B cell (primary cell): ENCODE data around the gene TERB1. TPM values are rescaled to one million over a fixed set of nuclear protein-coding genes. Genes with fewer than 3 reads are reported as not detected.

ENCODE experiments used
- ATAC-seq: fragments of 200-7000 bp; cut with Tn5 transposase; one replicate; pipeline ENCODE4 v1.10.0; 2021; ENCODE audit warnings: low read depth, mild to moderate bottlenecking, moderate number of reproducible peaks, moderate library complexity
- CTCF ChIA-PET: fragments of 350-600 bp; sonication (Branson Sonifier 250); formaldehyde crosslinking; loops from one replicate; lab custom pipeline; 2021; ENCODE audit warnings: antibody characterized with exemption, inconsistent platforms; lab: Charles Lee
- POLR2A ChIA-PET: fragments of 350-600 bp; sonication (Branson Sonifier 250); formaldehyde crosslinking; loops from one replicate; lab custom pipeline; 2021; ENCODE audit warnings: antibody characterized with exemption; lab: Charles Lee
- DNase-seq: peaks from one replicate; pipeline ENCODE4 v3.0.0; 2013
- H2AFZ ChIP-seq: 2 replicates; pipeline ENCODE4 v1.6.1; 2012; ENCODE audit warnings: mild to moderate bottlenecking, low read depth, low read length; ENCODE audit not compliant: insufficient read depth, poor library complexity, severe bottlenecking
- H3K27ac ChIP-seq, 2 donors: 1 replicate in 1 of 2; 2 replicates in 1 of 2; pipeline ENCODE4 v1.5.1; 2012 to 2013; ENCODE audit warnings: low read length in 2 of 2, mild to moderate bottlenecking in 2 of 2, moderate library complexity in 1 of 2
- H3K27me3 ChIP-seq, 4 experiments: fragments of 200-600 bp in 1 of 4; sonication (generic) in 1 of 4; replicated peaks in 1 of 4; 1 replicate in 2 of 4; 2 replicates in 2 of 4; pipeline versions ENCODE4 v1.6.1 to v1.7.0; 2013 to 2016; ENCODE audit warnings: low read length in 3 of 4, mild to moderate bottlenecking in 2 of 4, mixed read lengths in 1 of 4, moderate library complexity in 1 of 4; ENCODE audit not compliant: insufficient read depth in 4 of 4, control insufficient read depth in 3 of 4; ENCODE audit errors: control extremely low read depth in 1 of 4
- H3K36me3 ChIP-seq, 2 experiments: replicated peaks in 1 of 2; 1 replicate in 1 of 2; 2 replicates in 1 of 2; pipeline versions ENCODE4 v1.6.1 to v1.7.1; 2013; ENCODE audit warnings: low read length in 1 of 2; ENCODE audit not compliant: insufficient read depth in 2 of 2, control insufficient read depth in 1 of 2; ENCODE audit errors: control extremely low read depth in 1 of 2, extremely low read depth in 1 of 2
- H3K4me1 ChIP-seq, 2 donors: fragments of 200-600 bp in 1 of 2; sonication (generic) in 1 of 2; 1 replicate in 1 of 2; 2 replicates in 1 of 2; pipeline versions ENCODE4 v1.5.1 to v1.6.1; 2013 to 2017; ENCODE audit warnings: low read length in 2 of 2; ENCODE audit not compliant: control insufficient read depth in 2 of 2, insufficient read depth in 2 of 2
- H3K4me2 ChIP-seq: replicated peaks from 2 replicates; pipeline ENCODE3; 2012; ENCODE audit warnings: mild to moderate bottlenecking, low read depth, low read length; ENCODE audit not compliant: poor library complexity, severe bottlenecking
- H3K4me3 ChIP-seq, 5 experiments: fragments of 200-600 bp in 1 of 5; sonication (generic) in 1 of 5; 1 replicate in 3 of 5; 2 replicates in 2 of 5; pipeline versions ENCODE4 v1.5.1 to v1.7.0; 2011 to 2016; ENCODE audit warnings: low read length in 4 of 5, mild to moderate bottlenecking in 4 of 5, low read depth in 2 of 5, control low read depth in 1 of 5, moderate library complexity in 1 of 5; ENCODE audit not compliant: insufficient read depth in 1 of 5; ENCODE audit errors: control extremely low read depth in 1 of 5, extremely low read depth in 1 of 5
- H3K79me2 ChIP-seq: fragments of 200-600 bp; sonication (generic); one replicate; pipeline ENCODE4 v1.6.0; 2016; ENCODE audit warnings: low read length; ENCODE audit not compliant: control insufficient read depth, insufficient read depth
- H3K9ac ChIP-seq: fragments of 200-600 bp; sonication (generic); 2 replicates; pipeline ENCODE4 v1.6.1; 2017; ENCODE audit warnings: mild to moderate bottlenecking, low read length, moderate library complexity
- H3K9me3 ChIP-seq, 3 donors: one replicate each; pipeline versions ENCODE4 v1.6.1 to v1.7.1; 2013; ENCODE audit warnings: low read length in 2 of 3; ENCODE audit not compliant: control insufficient read depth in 2 of 3, insufficient read depth in 1 of 3; ENCODE audit errors: control extremely low read depth in 1 of 3
- H4K20me1 ChIP-seq: 2 replicates; pipeline ENCODE4 v1.6.0; 2012; ENCODE audit warnings: mild to moderate bottlenecking, low read length; ENCODE audit not compliant: insufficient read depth, control insufficient read depth, poor library complexity, severe bottlenecking
- H3K27ac Mint-ChIP-seq: one replicate; pipeline ENCODE4 v1.8.0; 2021; ENCODE audit warnings: mixed read lengths
- H3K27me3 Mint-ChIP-seq: one replicate; pipeline ENCODE4 v1.8.0; 2021; ENCODE audit warnings: mixed read lengths
- H3K4me1 Mint-ChIP-seq: one replicate; pipeline ENCODE4 v1.8.0; 2021; ENCODE audit warnings: mixed read lengths
- H3K4me3 Mint-ChIP-seq: one replicate; pipeline ENCODE4 v1.8.0; 2021; ENCODE audit warnings: mixed read lengths
- H3K9me3 Mint-ChIP-seq: one replicate; pipeline ENCODE4 v1.8.0; 2022; ENCODE audit warnings: mixed read lengths; ENCODE audit not compliant: insufficient read depth
- EZH2 ChIP-seq: IDR thresholded peaks from 2 replicates; pipeline ENCODE4 v1.6.1; 2012; ENCODE audit warnings: borderline replicate concordance, low read depth, mild to moderate bottlenecking, moderate library complexity, low read length; ENCODE audit not compliant: insufficient read depth, poor library complexity, severe bottlenecking
- WGBS: methylation state at CpG from one replicate; pipeline ENCODE4 v1.1.5; 2013; ENCODE audit warnings: missing lambda C conversion rate; ENCODE audit not compliant: insufficient coverage; 5-methylcytosine and 5-hydroxymethylcytosine counted together
- intact Hi-C: fragments of 100-400 bp; cut with micrococcal nuclease; formaldehyde crosslinking; loops from one replicate; pipeline ENCODE4 v1.10.0; 2022
- polyA plus RNA-seq: library from polyadenylated mRNA; depleted of rRNA; stranded (reverse); fragments of >200 nt; gene quantifications from 2 replicates; pipeline ENCODE4 v1.2.3, GENCODE V29; 2012
- total RNA-seq, 2 donors: library from RNA; stranded (reverse); fragments of 120-200 nt in 1 of 2; gene quantifications; 1 replicate in 1 of 2; 2 replicates in 1 of 2; pipeline versions ENCODE4 v1.2.3 to v1.2.4, GENCODE V29; 2013 to 2022
- TF ChIP-seq, protein P1 (sequence below): fragments of 200-600 bp; IDR thresholded peaks from one replicate; pipeline ENCODE4 v1.8.0; 2022; ENCODE audit warnings: antibody characterized with exemption, mild to moderate bottlenecking

The TERB1 gene
- total and polyA plus RNA-seq, 2 donors (not counting 1 experiment from before 2014, with no cell fraction given), result 0.71 TPM; not detected in 1

DNA sequence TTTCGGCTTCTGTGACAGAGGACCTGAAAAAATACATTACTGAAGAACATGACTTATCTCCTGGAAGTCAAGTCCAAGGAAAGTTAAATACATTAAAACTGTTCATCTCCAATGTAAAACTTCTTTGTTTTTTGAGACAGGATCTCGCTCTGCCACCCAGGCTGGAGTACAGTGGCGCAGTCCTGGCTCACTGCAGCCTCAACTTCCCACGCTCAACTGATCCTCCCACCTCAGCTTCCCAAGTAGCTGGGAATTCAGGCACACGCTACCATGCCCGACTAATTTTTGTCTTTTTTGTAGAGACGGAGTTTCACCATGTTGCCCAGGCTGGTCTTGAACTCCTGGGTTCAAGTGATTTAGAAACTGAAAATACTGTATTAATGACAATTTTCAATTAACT lies 9.7 kb upstream of the TERB1 start:
- ChIA-PET POLR2A (no interaction called here), CTCF (no interaction called here)

DNA sequence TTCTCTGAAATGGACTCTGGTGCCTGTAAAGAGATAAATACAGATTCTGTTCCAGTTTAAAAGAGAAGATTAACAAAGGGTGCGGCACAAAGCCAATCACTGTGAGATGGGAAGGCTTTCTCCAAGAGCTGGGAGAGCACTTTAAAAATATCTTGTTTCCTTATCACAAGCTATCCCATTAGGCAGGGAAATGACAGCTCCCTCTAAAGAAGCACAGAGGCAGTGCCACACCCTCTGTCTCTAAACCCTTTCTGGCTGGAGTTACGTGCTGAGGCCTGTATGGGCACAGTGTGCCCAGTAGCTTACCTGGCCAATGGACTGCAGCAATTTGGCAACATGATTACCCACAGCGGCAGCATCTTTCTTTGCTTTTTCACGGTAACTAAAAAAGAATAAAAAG lies 9.0 kb upstream of the TERB1 start:
- H3K4me3 ChIP-seq, result no peak overlapping the region
- H3K4me2 ChIP-seq, result no peak overlapping the region
- 100% methylated on average over 2 of the region's 4 CpGs for WGBS
- no peaks in the 10 kb centered on the region for H3K4me1 Mint-ChIP-seq
- TF ChIP-seq, protein P1, sequence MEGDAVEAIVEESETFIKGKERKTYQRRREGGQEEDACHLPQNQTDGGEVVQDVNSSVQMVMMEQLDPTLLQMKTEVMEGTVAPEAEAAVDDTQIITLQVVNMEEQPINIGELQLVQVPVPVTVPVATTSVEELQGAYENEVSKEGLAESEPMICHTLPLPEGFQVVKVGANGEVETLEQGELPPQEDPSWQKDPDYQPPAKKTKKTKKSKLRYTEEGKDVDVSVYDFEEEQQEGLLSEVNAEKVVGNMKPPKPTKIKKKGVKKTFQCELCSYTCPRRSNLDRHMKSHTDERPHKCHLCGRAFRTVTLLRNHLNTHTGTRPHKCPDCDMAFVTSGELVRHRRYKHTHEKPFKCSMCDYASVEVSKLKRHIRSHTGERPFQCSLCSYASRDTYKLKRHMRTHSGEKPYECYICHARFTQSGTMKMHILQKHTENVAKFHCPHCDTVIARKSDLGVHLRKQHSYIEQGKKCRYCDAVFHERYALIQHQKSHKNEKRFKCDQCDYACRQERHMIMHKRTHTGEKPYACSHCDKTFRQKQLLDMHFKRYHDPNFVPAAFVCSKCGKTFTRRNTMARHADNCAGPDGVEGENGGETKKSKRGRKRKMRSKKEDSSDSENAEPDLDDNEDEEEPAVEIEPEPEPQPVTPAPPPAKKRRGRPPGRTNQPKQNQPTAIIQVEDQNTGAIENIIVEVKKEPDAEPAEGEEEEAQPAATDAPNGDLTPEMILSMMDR, result no peak
- no peak for TF ChIP-seq EZH2
- ATAC-seq (no peak), DNase-seq (no peak)
- CTCF ChIA-PET, result no interaction called here
- H2AFZ ChIP-seq, result no peak overlapping the region
- H3K79me2 ChIP-seq, result no peaks in the 10 kb centered on the region
- no peaks in the 10 kb centered on the region for H3K4me1 ChIP-seq
- no peaks in the 10 kb centered on the region for H3K9me3 ChIP-seq
- H3K4me3 Mint-ChIP-seq, result no peak overlapping the region
- H3K9me3 Mint-ChIP-seq, result no peaks in the 10 kb centered on the region
- H3K27ac ChIP-seq, result no peak overlapping the region
- no peak overlapping the region for H3K9ac ChIP-seq
- H4K20me1 ChIP-seq, result no peaks in the 10 kb centered on the region
- H3K27me3 Mint-ChIP-seq, result no peaks in the 10 kb centered on the region
- POLR2A ChIA-PET, result interaction anchor here (0.5 kb wide), 1 partner anchor 12 kb away, joined by 4 read pairs; no protein-coding TSS in a partner anchor
- no peak overlapping the region for H3K27ac Mint-ChIP-seq
- peaks cover 15 to 41% of the 10 kb centered on the region in 2 experiments for H3K36me3 ChIP-seq
- intact Hi-C loops, result no loop called here
- no peaks in the 10 kb centered on the region for H3K27me3 ChIP-seq

More for the DNA sequence above, 9.7 kb upstream of the TERB1 start:
- Histone ChIP-seq H3K27ac (no peak overlapping the region), H3K4me1 (no peaks in the 10 kb centered on the region), H4K20me1 (no peaks in the 10 kb centered on the region), H3K4me3 (no peak overlapping the region), H3K27me3 (no peaks in the 10 kb centered on the region), H3K9ac (no peak overlapping the region), H3K4me2 (no peak overlapping the region), H3K9me3 (no peaks in the 10 kb centered on the region), H2AFZ (no peak overlapping the region), H3K36me3 (peaks cover 13 to 40% of the 10 kb centered on the region in 2 experiments), H3K79me2 (no peaks in the 10 kb centered on the region)
- Mint-ChIP-seq H3K27ac (no peak overlapping the region), H3K4me3 (no peak overlapping the region), H3K4me1 (no peaks in the 10 kb centered on the region), H3K27me3 (no peaks in the 10 kb centered on the region), H3K9me3 (no peaks in the 10 kb centered on the region)
- WGBS, result 100% methylated on average over 4 of the region's 7 CpGs
- ATAC-seq, result no peak
- intact Hi-C loops, result no loop called here
- DNase-seq, result no peak
- TF ChIP-seq, protein P1, result no peak
- TF ChIP-seq EZH2, result no peak
